GM19395 (cell line): ENCODE measurements around the gene SAFB.

ENCODE experiments used
- ATAC-seq: cut with Tn5 transposase; IDR thresholded peaks from one replicate; pipeline ENCODE4 v1.9.1; 2021; ENCODE audit warnings: mild to moderate bottlenecking, moderate library complexity; ENCODE audit not compliant: unreplicated experiment

SAFB gene

GRCh38 chr19:5624741-5625278 is 1.9 kb downstream of the SAFB start:
- ATAC-seq: no peak

GRCh38 chr19:5625641-5626040 is 2.8 kb downstream of the SAFB start:
- no peak for ATAC-seq

- no peak for ATAC-seq
Measured at GRCh38 chr19:5627395-5627904, 4.6 kb downstream of the SAFB start.

DNA sequence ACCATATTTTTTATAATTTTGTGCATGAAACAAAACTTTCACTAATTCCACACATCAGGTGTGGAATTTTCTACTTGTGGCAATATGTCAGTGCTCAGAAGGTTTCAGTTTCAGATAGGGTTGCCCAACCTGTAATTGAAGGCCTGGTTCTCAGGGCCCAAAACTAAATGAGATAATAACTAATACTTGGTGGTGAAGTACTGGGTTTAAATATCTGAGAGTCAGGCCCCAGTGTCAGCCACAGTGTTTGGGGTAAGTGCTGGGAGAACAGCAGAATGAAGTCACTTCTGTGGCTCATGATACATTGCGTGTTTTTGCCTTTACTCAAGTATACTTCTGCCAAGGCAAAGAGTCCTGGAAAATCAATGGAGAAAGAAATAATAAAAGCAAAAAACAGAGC is 5.6 kb downstream of the SAFB start:
- ATAC-seq: no peak

- no peak for ATAC-seq
Measured at GRCh38 chr19:5628919-5629481, 6.1 kb downstream of the SAFB start.

GRCh38 chr19:5631567-5632240 is 8.8 kb downstream of the SAFB start:
- ATAC-seq: no peak

- ATAC-seq: no peak
Measured at GRCh38 chr19:5632241-5632612, 9.3 kb downstream of the SAFB start.

DNA sequence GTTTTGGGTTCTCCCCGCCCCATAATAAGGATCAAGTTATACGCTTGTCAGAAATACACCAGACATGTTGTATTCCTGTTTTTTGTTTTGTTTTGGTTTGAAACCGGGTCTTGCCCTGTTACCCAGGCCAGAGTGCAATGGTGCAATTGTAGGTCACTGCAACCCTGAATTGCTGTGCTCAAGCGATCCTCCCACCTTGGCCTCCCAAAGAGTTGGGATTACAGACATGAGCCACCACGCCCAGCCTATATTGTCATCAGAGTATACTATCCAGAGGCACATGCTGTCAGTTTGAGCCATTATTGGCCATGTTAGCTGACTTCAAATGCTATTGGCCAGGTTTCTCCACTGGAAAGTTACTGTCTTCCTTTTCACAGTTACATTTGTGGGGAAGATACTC is 9.8 kb downstream of the SAFB start:
- no peak for ATAC-seq

DNA sequence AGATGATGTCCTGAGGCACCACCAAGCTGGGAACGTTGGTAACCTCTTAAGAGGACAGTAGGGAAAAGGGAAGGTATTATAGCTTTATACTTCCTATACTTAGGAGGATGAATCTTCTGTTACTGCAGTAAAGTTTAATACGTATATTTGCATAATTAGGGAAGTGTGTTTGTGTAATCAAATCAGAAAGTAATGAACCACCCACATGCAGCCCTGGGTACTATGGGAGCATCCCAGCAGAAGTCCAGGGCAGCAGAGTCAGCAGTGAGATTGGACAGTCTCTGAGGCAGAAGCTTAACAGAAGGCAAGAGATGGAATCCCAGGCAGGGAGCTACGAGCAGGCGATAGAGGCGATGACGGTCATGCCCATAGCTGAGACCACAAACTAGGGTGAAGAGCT is 12.5 kb downstream of the SAFB start:
- no peak for ATAC-seq

DNA sequence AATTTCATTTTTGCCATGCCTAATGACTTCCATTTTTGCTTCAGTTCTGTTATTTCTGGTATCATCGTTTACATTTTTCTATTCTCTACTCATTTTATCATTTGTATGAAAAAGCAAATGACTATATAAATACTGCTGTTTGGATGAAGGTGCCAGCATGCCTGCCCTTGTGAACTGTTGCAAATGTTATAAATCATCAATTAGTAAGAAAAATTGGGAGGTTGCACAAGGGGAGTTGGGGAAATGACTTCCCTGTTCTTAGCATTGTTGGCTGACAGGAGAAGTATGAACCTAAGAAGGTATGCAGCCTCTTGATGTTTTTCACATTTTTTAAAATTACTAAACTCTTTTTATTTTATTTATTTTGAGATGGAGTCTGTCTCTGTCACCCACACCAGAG is 15.1 kb downstream of the SAFB start:
- no peak for ATAC-seq

GRCh38 chr19:5641171-5641570 is 18.3 kb downstream of the SAFB start:
- ATAC-seq: no peak

- ATAC-seq: no peak
Measured at GRCh38 chr19:5642204-5642603, 19.3 kb downstream of the SAFB start.

DNA sequence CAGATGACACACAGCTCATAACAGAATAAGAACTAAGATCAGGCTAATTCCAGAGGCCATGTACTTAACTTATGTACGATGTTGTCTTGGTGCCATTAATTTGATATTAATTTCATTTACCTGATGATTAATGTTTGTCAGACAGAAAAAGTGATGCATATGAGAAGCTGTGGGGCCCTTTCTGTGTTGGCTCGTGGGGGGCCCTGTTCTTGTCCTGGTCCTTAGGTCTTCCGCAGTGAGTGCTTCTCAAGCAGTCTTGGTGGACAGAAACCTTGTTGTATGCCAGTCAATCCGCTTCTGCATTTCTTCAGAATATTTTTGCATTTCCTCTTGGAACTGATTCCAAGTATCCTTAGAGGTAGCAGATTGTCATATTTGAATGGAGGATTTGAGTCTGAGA is 20.2 kb downstream of the SAFB start:
- ATAC-seq: no peak

- ATAC-seq: no peak
Measured at GRCh38 chr19:5644037-5644436, 21.2 kb downstream of the SAFB start.

GRCh38 chr19:5645409-5645808 is 22.5 kb downstream of the SAFB start:
- ATAC-seq: no peak

DNA sequence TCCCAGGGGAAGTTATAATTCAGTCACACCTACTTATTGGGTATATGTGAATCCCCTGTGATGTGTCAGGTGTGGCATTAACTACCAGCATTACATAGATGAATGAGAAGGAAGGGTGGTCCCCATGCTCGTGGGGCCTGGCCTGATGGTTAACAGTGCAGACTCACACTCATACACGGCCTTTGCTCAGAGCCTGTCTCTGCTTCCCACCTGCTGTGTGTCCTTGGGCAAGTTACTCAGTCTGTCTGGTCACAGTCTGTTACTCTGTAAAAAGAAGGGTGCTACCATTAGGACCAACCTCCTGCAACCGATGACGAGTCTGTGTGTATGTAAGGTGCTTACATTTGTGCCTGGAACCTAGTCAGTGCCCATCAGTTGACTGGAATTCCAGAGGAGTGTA is 23.8 kb downstream of the SAFB start:
- ATAC-seq: no peak

GRCh38 chr19:5648464-5648863 is 25.6 kb downstream of the SAFB start:
- no peak for ATAC-seq

GRCh38 chr19:5651361-5651760 is 28.5 kb downstream of the SAFB start:
- no peak for ATAC-seq

GRCh38 chr19:5652261-5652660 is 29.4 kb downstream of the SAFB start:
- ATAC-seq: no peak

DNA sequence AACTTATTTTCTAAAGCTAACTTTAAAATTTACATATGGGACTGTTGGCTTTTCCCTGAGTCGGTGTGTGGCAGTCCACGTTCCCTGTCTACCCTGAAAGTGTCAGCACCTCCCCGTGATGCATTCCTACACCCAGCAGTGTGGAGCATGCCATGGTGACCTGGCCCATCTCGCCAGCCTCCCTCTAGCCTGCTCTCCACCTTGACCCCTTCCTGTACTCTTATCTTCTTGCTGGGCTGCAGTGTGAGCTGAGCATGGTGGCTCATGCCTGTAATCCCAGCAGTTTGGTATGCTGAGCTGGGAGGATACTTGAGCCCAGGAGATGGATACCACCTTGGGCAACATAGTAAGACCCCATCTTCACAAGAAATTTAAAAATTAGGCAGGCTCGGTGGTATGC is 32.0 kb downstream of the SAFB start:
- no peak for ATAC-seq

DNA sequence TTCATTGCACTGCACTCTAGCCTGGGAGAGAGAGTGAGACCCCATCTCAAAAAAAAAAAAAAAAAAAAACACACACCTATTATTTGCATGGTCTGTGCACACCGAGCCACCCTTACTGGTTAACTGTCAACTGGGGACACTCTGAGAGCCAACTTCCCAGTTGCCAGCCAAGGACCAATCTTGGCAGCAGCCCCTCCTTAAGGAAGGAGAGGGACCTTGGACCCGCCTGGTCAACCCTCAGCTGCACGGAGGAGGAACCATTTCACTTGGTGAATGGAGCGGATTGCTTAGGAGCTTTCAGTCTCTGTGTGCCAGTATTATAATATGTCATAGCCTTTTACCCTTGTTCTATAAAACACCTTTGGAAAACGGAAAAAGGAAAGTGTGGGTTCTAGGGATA is 32.5 kb downstream of the SAFB start:
- no peak for ATAC-seq

- ATAC-seq: no peak
Measured at GRCh38 chr19:5661483-5661882, 38.6 kb downstream of the SAFB start.

- ATAC-seq: no peak
Measured at GRCh38 chr19:5663904-5664303, 41.0 kb downstream of the SAFB start.
